GM12801 (cell line): Measurements from ENCODE around the gene WDR64.

ENCODE experiments used
- CTCF ChIP-seq: IDR thresholded peaks from one replicate; pipeline ENCODE4 v1.5.1; 2011; ENCODE audit warnings: control low read depth; ENCODE audit not compliant: insufficient read length; ENCODE audit errors: extremely low read depth

The WDR64 gene

GRCh38 chr1:241841691-241842090 is 189.6 kb downstream of the WDR64 start:
- TF ChIP-seq CTCF, result no peak

- no peak for TF ChIP-seq CTCF
These were observed 190.5 kb downstream of the WDR64 start for GRCh38 chr1:241842565-241842964.

GRCh38 chr1:241844593-241844992 is 192.5 kb downstream of the WDR64 start:
- TF ChIP-seq CTCF, result no peak

GRCh38 chr1:241846375-241846774 is 194.3 kb downstream of the WDR64 start:
- no peak for TF ChIP-seq CTCF

- TF ChIP-seq CTCF, result no peak
These were observed 194.9 kb downstream of the WDR64 start for GRCh38 chr1:241846862-241847539.

GRCh38 chr1:241847540-241847795 is 195.4 kb downstream of the WDR64 start:
- no peak for TF ChIP-seq CTCF

- no peak for TF ChIP-seq CTCF
These were observed 196.0 kb downstream of the WDR64 start, which contains the start of gene EXO1 for GRCh38 chr1:241847796-241848685. Gene EXO1, plus strand, starts transcription at chr1:241848204. Its CDS starts 2,222 bp downstream, at chr1:241850426.
